K562 (cell line): Measurements from ENCODE around the gene RFX3. TPM values are rescaled to one million over a fixed set of nuclear protein-coding genes. Genes with fewer than 3 reads are reported as not detected.

Experiments used
- ATAC-seq: fragments of 200-7000 bp; cut with Tn5 transposase; 3 replicates; pipeline ENCODE4 v1.9.1; 2020; ENCODE audit warnings: moderate library complexity
- BruUV-seq: library from RNA; stranded (reverse); fragments of 400-500 nt; replicated peaks from 2 replicates; lab custom pipeline; 2021; lab: Mats Ljungman, UMichigan
- CTCF ChIA-PET: fragments of 300-600 bp; formaldehyde crosslinking; extraction: SDS; loops from one replicate; lab custom pipeline; 2021; ENCODE audit warnings: low intra/inter-chr PET ratio; lab: Yijun Ruan, JAX
- POLR2A ChIA-PET: fragments of 300-600, 350-650 bp; sonication (Branson Sonifier 250); formaldehyde crosslinking; extraction: SDS; loops from one replicate; lab custom pipeline; 2021; ENCODE audit warnings: antibody characterized with exemption, inconsistent platforms; lab: Yijun Ruan, JAX
- DNase-seq, 4 experiments: peaks; one replicate each; pipeline versions ENCODE4 v3.0.0 to v3.0.0-alpha.2; 2011 to 2018; ENCODE audit warnings: low spot score in 3 of 4, mixed read lengths in 3 of 4; ENCODE audit errors: extremely low read depth in 1 of 4
- FAIRE-seq: peaks from 2 replicates; lab custom pipeline; 2011; peaks lifted over from hg19 to GRCh38; lab: Jason Lieb, UNC
- H2AFZ ChIP-seq: 2 replicates; pipeline ENCODE4 v1.6.0; 2011; ENCODE audit warnings: low read depth, low read length, control low read depth, inconsistent platforms
- H3K27ac ChIP-seq: fragments of 200-600 bp; 3 replicates; pipeline ENCODE4 v1.8.0; 2011; ENCODE audit warnings: low read depth, mild to moderate bottlenecking, control low read depth, inconsistent platforms, low read length, moderate library complexity, mixed read lengths; ENCODE audit errors: extremely low read depth
- H3K27me3 ChIP-seq, 2 experiments: fragments of 300-600 bp in 1 of 2; 2 replicates in 1 of 2; 3 replicates in 1 of 2; pipeline versions ENCODE4 v1.6.0 to v1.8.0; 2011; ENCODE audit warnings: inconsistent platforms in 2 of 2, low read length in 2 of 2, mild to moderate bottlenecking in 1 of 2, mixed read lengths in 1 of 2, moderate library complexity in 1 of 2; ENCODE audit not compliant: control insufficient read depth in 2 of 2, insufficient read depth in 2 of 2
- H3K36me3 ChIP-seq: fragments of 300-600 bp; 3 replicates; pipeline ENCODE4 v1.8.0; 2011; ENCODE audit warnings: mild to moderate bottlenecking, low read length, inconsistent platforms; ENCODE audit not compliant: control insufficient read depth, insufficient read depth
- H3K4me1 ChIP-seq, 2 experiments: fragments of 200-600 bp in 1 of 2; replicated peaks in 1 of 2; 2 replicates in 1 of 2; 3 replicates in 1 of 2; pipeline versions ENCODE4 v1.5.1 to v1.8.0; 2011; ENCODE audit warnings: inconsistent platforms in 2 of 2, low read length in 2 of 2, mild to moderate bottlenecking in 1 of 2, mixed read lengths in 1 of 2, moderate library complexity in 1 of 2; ENCODE audit not compliant: control insufficient read depth in 2 of 2, insufficient read depth in 2 of 2
- H3K4me2 ChIP-seq: 2 replicates; pipeline ENCODE4 v1.6.1; 2011; ENCODE audit warnings: low read length, control low read depth, inconsistent platforms, mixed read lengths; ENCODE audit not compliant: insufficient read depth
- H3K4me3 ChIP-seq: fragments of 200-600 bp; sonication (generic), shearing (Covaris generic); 2 replicates; pipeline ENCODE4 v1.5.1; 2016; ENCODE audit warnings: control low read depth, inconsistent platforms
- H3K79me2 ChIP-seq: fragments of 200-600 bp; 3 replicates; pipeline ENCODE4 v1.8.0; 2011; ENCODE audit warnings: low read length, inconsistent platforms; ENCODE audit not compliant: control insufficient read depth, insufficient read depth
- H3K9ac ChIP-seq, 2 experiments: 2 replicates each; pipeline versions ENCODE4 v1.6.0 to v1.6.1; 2011; ENCODE audit warnings: low read depth in 2 of 2, low read length in 2 of 2, control low read depth in 1 of 2, inconsistent platforms in 1 of 2, mild to moderate bottlenecking in 1 of 2, mixed read lengths in 1 of 2; ENCODE audit not compliant: insufficient read depth in 1 of 2
- H3K9me1 ChIP-seq: one replicate; pipeline ENCODE4 v1.6.0; 2011; ENCODE audit warnings: inconsistent platforms, mild to moderate bottlenecking, low read length, moderate library complexity; ENCODE audit not compliant: control insufficient read depth, insufficient read depth
- H3K9me3 ChIP-seq: replicated peaks from 2 replicates; pipeline ENCODE4 v1.5.1; 2011; ENCODE audit warnings: low read depth, low read length, inconsistent platforms; ENCODE audit not compliant: control insufficient read depth, insufficient read depth
- H4K20me1 ChIP-seq: replicated peaks from 2 replicates; pipeline ENCODE4 v1.6.1; 2011; ENCODE audit warnings: low read length, inconsistent platforms, mixed read lengths; ENCODE audit not compliant: control insufficient read depth, insufficient read depth
- CBFB ChIP-seq: sonication (generic); formaldehyde crosslinking; IDR thresholded peaks from 2 replicates; pipeline ENCODE4 v1.4.0; 2020; ENCODE audit warnings: mild to moderate bottlenecking, missing genetic modification reagents
- CEBPB ChIP-seq: fragments of 450-650 bp; IDR thresholded peaks from 2 replicates; pipeline ENCODE4 v1.6.1; 2016; ENCODE audit warnings: missing genetic modification characterization, missing compliant biosample characterization
- CEBPG ChIP-seq, 3 experiments: fragments of 200-800 bp in 1 of 3; sonication (Bioruptor generic) in 1 of 3; sonication (generic) in 1 of 3; formaldehyde crosslinking in 1 of 3; IDR thresholded peaks in 2 of 3; conservative IDR thresholded peaks in 1 of 3; 2 replicates each; pipeline versions ENCODE4 v1.6.1 to v1.8.0; 2016 to 2022; ENCODE audit warnings: missing compliant biosample characterization in 2 of 3, missing genetic modification characterization in 2 of 3, mild to moderate bottlenecking in 1 of 3, missing genetic modification reagents in 1 of 3
- SRSF1 ChIP-seq: fragments of 200-400 bp; formaldehyde crosslinking; IDR thresholded peaks from 2 replicates; pipeline ENCODE4 v1.6.1; 2017; ENCODE audit warnings: mild to moderate bottlenecking, low read depth, low read length, moderate library complexity
- ZKSCAN1 ChIP-seq: fragments of 150-350 bp; IDR thresholded peaks from 2 replicates; pipeline ENCODE4 v1.6.1; 2016; ENCODE audit warnings: low read depth, low read length
- ZNF184 ChIP-seq: sonication (generic); formaldehyde crosslinking; IDR thresholded peaks from 2 replicates; pipeline ENCODE4 v1.5.0; 2020; ENCODE audit warnings: missing genetic modification reagents
- WGBS: fragments of 100-300 bp; shearing (Covaris generic); methylation state at CpG from one replicate; pipeline ENCODE4 v1.1.6; 2016; ENCODE audit warnings: low coverage, mixed read lengths; ENCODE audit not compliant: insufficient coverage; ENCODE audit errors: missing lambda C conversion rate; 5-methylcytosine and 5-hydroxymethylcytosine counted together
- in situ Hi-C: fragments of 300-500 bp; cut with MboI; formaldehyde crosslinking; loops from 4 replicates; pipeline ENCODE4 v1.15.0; 2018; ENCODE audit warnings: inconsistent platforms, mixed read lengths
- intact Hi-C: fragments of 100-400 bp; cut with micrococcal nuclease; formaldehyde crosslinking; loops from 2 replicates; pipeline ENCODE4 v1.14.2; 2022
- polyA plus RNA-seq, 8 experiments: library from polyadenylated mRNA; depleted of rRNA in 4 of 8; stranded (reverse) in 5 of 8; unstranded in 3 of 8; fragments of >200 nt; fragmentation: Nextera tagmentation in 2 of 8; fragmentation: Illumina TruSeq in 1 of 8; extraction: Ambion mirVana in 2 of 8; extraction: Trizol in 1 of 8; gene quantifications; 2 replicates each; pipeline versions ENCODE4 v1.2.1 to v1.2.3, GENCODE V29; 2011 to 2014; ENCODE audit warnings: inconsistent platforms in 1 of 8, missing spikeins in 1 of 8
- total RNA-seq, 7 experiments: library from RNA; depleted of rRNA in 6 of 7; stranded (reverse); fragments of >200 nt in 6 of 7; fragmentation: Illumina TruSeq in 2 of 7; extraction: Trizol in 2 of 7; gene quantifications; 2 replicates each; pipeline versions ENCODE4 v1.2.1 to v1.2.3, GENCODE V29; 2011 to 2021; ENCODE audit warnings: low replicate concordance in 1 of 7

Gene RFX3
- total and polyA plus RNA-seq, 9 of the 15 experiments (the other 6 are each of a cell fraction or from before 2014, with no cell fraction given), result 0.86 to 4.9 (median 2.0) TPM

DNA sequence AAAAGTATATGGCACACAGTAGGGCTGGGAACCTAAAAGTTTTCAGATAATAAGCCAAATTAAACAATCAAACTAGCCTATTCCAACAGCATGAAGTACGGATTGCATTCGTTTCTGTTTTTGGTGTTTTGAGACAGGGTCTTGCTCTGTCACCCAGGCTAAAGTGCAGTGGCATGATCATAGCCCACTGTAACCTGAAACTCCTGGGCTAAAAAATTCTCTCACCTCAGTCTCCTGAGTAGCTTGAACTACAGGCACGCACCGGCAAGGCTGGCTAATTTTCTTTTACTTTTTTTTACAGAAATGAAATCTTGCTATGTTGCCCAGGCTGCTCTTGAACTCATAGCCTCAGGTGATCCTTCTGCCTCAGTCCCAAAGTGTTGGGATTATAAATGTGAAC is 5.2 kb downstream of the RFX3 start:
- WGBS, result 44% methylated on average over 4 of the region's 4 CpGs
- H3K27me3 ChIP-seq, result no peaks in the 10 kb centered on the region
- H4K20me1 ChIP-seq, result no peaks in the 10 kb centered on the region
- intact Hi-C loops (no loop called here), in situ Hi-C loops (no loop called here)
- no peaks in the 10 kb centered on the region for H3K9me3 ChIP-seq
- H3K9me1 ChIP-seq, result no peaks in the 10 kb centered on the region
- ChIA-PET POLR2A (no interaction called here), CTCF (no interaction called here)
- 0 out of 3 replicates have a peak, but pooled peaks have one; percentile 10 for ATAC-seq
- no peak for DNase-seq
- BruUV-seq, result no TSS peak
- TF ChIP-seq ZKSCAN1, result 0 out of 2 replicates have a peak, but pooled peaks have one; percentile 33
- no peak for TF ChIP-seq CBFB
- no peak for TF ChIP-seq SRSF1
- H3K36me3 ChIP-seq, result no peaks in the 10 kb centered on the region
- H3K9ac ChIP-seq, result peak overlapping the region in 1 of 2 experiments; percentile 22; a peak in 1 of 4 replicates
- no peak overlapping the region for H3K4me2 ChIP-seq
- H3K27ac ChIP-seq, result peak overlapping the region; percentile 50; the same call in 2 of the 3 replicates
- H2AFZ ChIP-seq, result peak overlapping the region; percentile 15; the same call in 1 of the 2 replicates
- H3K79me2 ChIP-seq, result peaks cover 67% of the 10 kb centered on the region
- H3K4me1 ChIP-seq, result peaks cover 4 to 7% of the 10 kb centered on the region in 2 experiments; a peak in 2 of 5 replicates
- FAIRE-seq, result no peak
- H3K4me3 ChIP-seq, result no peak overlapping the region

DNA sequence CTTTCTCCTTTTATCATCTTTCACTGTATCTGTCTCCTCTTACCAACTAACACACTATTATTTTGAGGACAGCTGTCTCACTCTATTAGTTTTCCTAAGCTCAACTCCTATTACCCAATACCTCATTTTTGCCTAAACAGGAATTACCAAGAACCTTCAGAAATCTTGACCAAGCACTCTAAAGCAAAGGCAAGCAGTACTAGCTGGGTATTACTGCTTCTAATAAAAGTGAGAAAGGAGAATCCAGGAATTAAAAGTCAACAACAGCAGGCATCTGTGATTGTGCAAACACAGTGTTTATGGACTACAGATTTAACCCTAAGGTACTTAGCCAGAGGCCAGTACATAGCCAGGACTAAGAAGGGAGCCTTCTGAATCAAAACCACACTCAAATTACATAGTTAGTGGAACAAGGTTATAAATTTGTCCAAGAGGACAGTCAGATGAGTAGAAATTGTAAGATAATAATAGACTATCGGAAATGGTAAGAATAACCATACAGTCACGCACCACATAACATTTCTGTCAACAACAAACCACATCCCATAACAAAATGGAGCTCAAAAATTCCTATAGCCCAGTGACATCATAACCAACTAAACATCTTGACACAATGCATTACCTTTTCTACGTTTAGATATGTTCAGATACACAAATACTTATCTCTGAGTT is 8.3 kb downstream of the RFX3 start:
- ChIA-PET POLR2A (interaction anchor here (0.6 to 1.5 kb wide), 2 partner anchors 9 kb away, joined by 3 to 12 read pairs; no protein-coding TSS in a partner anchor), CTCF (no interaction called here)
- no peak overlapping the region for H2AFZ ChIP-seq
- no peaks in the 10 kb centered on the region for H4K20me1 ChIP-seq
- WGBS, result 66% methylated on average over 3 of the region's 3 CpGs
- in situ Hi-C loops, result no loop called here
- TF ChIP-seq CEBPB (tag) (0 out of 2 replicates have a peak, but pooled peaks have one; percentile 22), CEBPG (CRISPR knock-in tag; IDR thresholded peaks at IDR 0.05) (no peak), CEBPG (tag; conservative IDR thresholded peaks at IDR 0.05 in 1 of 2, IDR thresholded peaks at IDR 0.05 in 1 of 2) (peak in 1 of 2 experiments; percentile 38; a peak in 1 of 4 replicates), ZNF184 (no peak)
- DNase-seq (no peak), ATAC-seq (no peak), FAIRE-seq (no peak)
- no peak overlapping the region for H3K4me3 ChIP-seq
- intact Hi-C loops, result no loop called here
- H3K9me3 ChIP-seq, result no peaks in the 10 kb centered on the region
- no peaks in the 10 kb centered on the region for H3K9me1 ChIP-seq
- no peaks in the 10 kb centered on the region for H3K36me3 ChIP-seq
- no peaks in the 10 kb centered on the region for H3K27me3 ChIP-seq
- no TSS peak for BruUV-seq
- H3K9ac ChIP-seq, result no peak overlapping the region
- no peak overlapping the region for H3K4me2 ChIP-seq
- H3K79me2 ChIP-seq, result peaks cover 39% of the 10 kb centered on the region
- peaks cover 0 to 7% of the 10 kb centered on the region in 2 experiments; a peak in 2 of 5 replicates for H3K4me1 ChIP-seq
- no peak overlapping the region for H3K27ac ChIP-seq
